T-helper 1 cell treated with Interleukin-12 subunit alpha and Interleukin-12 subunit beta and Interleukin-4 antibody, amounts not matched to agents 30 μg/mL and 1 μg/mL, for 36 hours (primary cell): ENCODE measurements around the gene LRRC43.

ENCODE experiments used
- H3K27ac Mint-ChIP-seq: one replicate; pipeline ENCODE4 v1.8.0; 2021; ENCODE audit warnings: mild to moderate bottlenecking, mixed read lengths
- H3K27me3 Mint-ChIP-seq: one replicate; pipeline ENCODE4 v1.8.0; 2021; ENCODE audit warnings: low read depth, mixed read lengths
- H3K36me3 Mint-ChIP-seq: one replicate; pipeline ENCODE4 v1.8.0; 2021; ENCODE audit warnings: low read depth, mixed read lengths
- H3K4me1 Mint-ChIP-seq: one replicate; pipeline ENCODE4 v1.8.0; 2021; ENCODE audit warnings: low read depth, mixed read lengths
- H3K4me3 Mint-ChIP-seq: one replicate; pipeline ENCODE4 v1.8.0; 2021; ENCODE audit warnings: mild to moderate bottlenecking, moderate library complexity, mixed read lengths
- H3K9me3 Mint-ChIP-seq: one replicate; pipeline ENCODE4 v1.8.0; 2021; ENCODE audit warnings: mixed read lengths

LRRC43 gene

GRCh38 chr12:122182887-122183587 is at the start of gene LRRC43:
Gene LRRC43, plus strand, starts transcription at chr12:122183123. Its CDS starts 22 bp downstream, at chr12:122183145.
- Mint-ChIP-seq H3K4me3 (peak within 1 kb of the TSS; percentile 77), H3K27me3 (peaks cover 31% of the 10 kb centered on the region), H3K9me3 (no peaks in the 10 kb centered on the region), H3K27ac (no peak within 1 kb of the TSS), H3K36me3 (no peaks in the 10 kb centered on the region), H3K4me1 (peaks cover 7% of the 10 kb centered on the region)

- no peaks in the 10 kb centered on the region for H3K9me3 Mint-ChIP-seq
- no peaks in the 10 kb centered on the region for H3K27me3 Mint-ChIP-seq
- no peaks in the 10 kb centered on the region for H3K4me1 Mint-ChIP-seq
- H3K4me3 Mint-ChIP-seq, result no peak overlapping the region
- H3K36me3 Mint-ChIP-seq, result peaks cover 15% of the 10 kb centered on the region
- no peak overlapping the region for H3K27ac Mint-ChIP-seq
Measured at GRCh38 chr12:122133192-122133950, 49.6 kb upstream of the LRRC43 start.

- Mint-ChIP-seq H3K36me3 (peaks cover 13% of the 10 kb centered on the region), H3K27me3 (no peaks in the 10 kb centered on the region), H3K4me1 (no peaks in the 10 kb centered on the region), H3K4me3 (no peak overlapping the region), H3K27ac (no peak overlapping the region), H3K9me3 (no peaks in the 10 kb centered on the region)
Measured at GRCh38 chr12:122135437-122136031, 47.4 kb upstream of the LRRC43 start.

GRCh38 chr12:122137229-122137628 is 45.7 kb upstream of the LRRC43 start:
- H3K36me3 Mint-ChIP-seq, result peaks cover 9% of the 10 kb centered on the region

GRCh38 chr12:122137681-122138080 is 45.2 kb upstream of the LRRC43 start:
- Mint-ChIP-seq H3K4me1 (no peaks in the 10 kb centered on the region), H3K27ac (no peak overlapping the region), H3K36me3 (peaks cover 10% of the 10 kb centered on the region), H3K27me3 (no peaks in the 10 kb centered on the region), H3K9me3 (no peaks in the 10 kb centered on the region), H3K4me3 (no peak overlapping the region)

More at GRCh38 chr12:122137229-122137628, 45.7 kb upstream of the LRRC43 start:
- H3K27ac Mint-ChIP-seq, result no peak overlapping the region
- H3K9me3 Mint-ChIP-seq, result no peaks in the 10 kb centered on the region
- H3K4me3 Mint-ChIP-seq, result no peak overlapping the region
- no peaks in the 10 kb centered on the region for H3K4me1 Mint-ChIP-seq
- no peaks in the 10 kb centered on the region for H3K27me3 Mint-ChIP-seq

GRCh38 chr12:122138181-122138580 is 44.7 kb upstream of the LRRC43 start:
- no peak overlapping the region for H3K27ac Mint-ChIP-seq
- H3K4me1 Mint-ChIP-seq, result no peaks in the 10 kb centered on the region
- no peaks in the 10 kb centered on the region for H3K9me3 Mint-ChIP-seq
- H3K36me3 Mint-ChIP-seq, result peaks cover 10% of the 10 kb centered on the region
- H3K27me3 Mint-ChIP-seq, result no peaks in the 10 kb centered on the region
- H3K4me3 Mint-ChIP-seq, result no peak overlapping the region

- no peaks in the 10 kb centered on the region for H3K4me1 Mint-ChIP-seq
- no peak overlapping the region for H3K4me3 Mint-ChIP-seq
- H3K27ac Mint-ChIP-seq, result no peak overlapping the region
- H3K36me3 Mint-ChIP-seq, result peaks cover 11% of the 10 kb centered on the region
- no peaks in the 10 kb centered on the region for H3K9me3 Mint-ChIP-seq
- no peaks in the 10 kb centered on the region for H3K27me3 Mint-ChIP-seq
Measured at GRCh38 chr12:122138616-122139015, 44.3 kb upstream of the LRRC43 start.

- H3K9me3 Mint-ChIP-seq, result no peaks in the 10 kb centered on the region
- peaks cover 8% of the 10 kb centered on the region for H3K36me3 Mint-ChIP-seq
- no peaks in the 10 kb centered on the region for H3K27me3 Mint-ChIP-seq
- H3K4me1 Mint-ChIP-seq, result no peaks in the 10 kb centered on the region
- H3K27ac Mint-ChIP-seq, result no peak overlapping the region
- H3K4me3 Mint-ChIP-seq, result no peak overlapping the region
Measured at GRCh38 chr12:122139266-122139665, 43.7 kb upstream of the LRRC43 start.

- H3K27ac Mint-ChIP-seq, result no peak overlapping the region
- no peaks in the 10 kb centered on the region for H3K27me3 Mint-ChIP-seq
- H3K36me3 Mint-ChIP-seq, result peaks cover 8% of the 10 kb centered on the region
- no peaks in the 10 kb centered on the region for H3K9me3 Mint-ChIP-seq
- no peaks in the 10 kb centered on the region for H3K4me1 Mint-ChIP-seq
- H3K4me3 Mint-ChIP-seq, result no peak overlapping the region
Measured at GRCh38 chr12:122139941-122140340, 43.0 kb upstream of the LRRC43 start.

GRCh38 chr12:122140467-122141257 is 42.3 kb upstream of the LRRC43 start:
- no peaks in the 10 kb centered on the region for H3K9me3 Mint-ChIP-seq

GRCh38 chr12:122141911-122142725 is 40.8 kb upstream of the LRRC43 start:
- Mint-ChIP-seq H3K27ac (no peak overlapping the region), H3K4me3 (no peak overlapping the region), H3K27me3 (no peaks in the 10 kb centered on the region), H3K4me1 (no peaks in the 10 kb centered on the region), H3K36me3 (peaks cover 6% of the 10 kb centered on the region), H3K9me3 (no peaks in the 10 kb centered on the region)

More at GRCh38 chr12:122140467-122141257, 42.3 kb upstream of the LRRC43 start:
- no peak overlapping the region for H3K4me3 Mint-ChIP-seq
- H3K4me1 Mint-ChIP-seq, result no peaks in the 10 kb centered on the region
- H3K27ac Mint-ChIP-seq, result no peak overlapping the region
- H3K27me3 Mint-ChIP-seq, result no peaks in the 10 kb centered on the region
- H3K36me3 Mint-ChIP-seq, result peaks cover 8% of the 10 kb centered on the region

- no peaks in the 10 kb centered on the region for H3K27me3 Mint-ChIP-seq
- no peaks in the 10 kb centered on the region for H3K4me1 Mint-ChIP-seq
- peaks cover 6% of the 10 kb centered on the region for H3K36me3 Mint-ChIP-seq
- no peaks in the 10 kb centered on the region for H3K9me3 Mint-ChIP-seq
- H3K27ac Mint-ChIP-seq, result no peak overlapping the region
- no peak overlapping the region for H3K4me3 Mint-ChIP-seq
Measured at GRCh38 chr12:122142857-122143256, 40.1 kb upstream of the LRRC43 start.

- H3K36me3 Mint-ChIP-seq, result peaks cover 4% of the 10 kb centered on the region
- no peaks in the 10 kb centered on the region for H3K9me3 Mint-ChIP-seq
- H3K27me3 Mint-ChIP-seq, result no peaks in the 10 kb centered on the region
- no peak overlapping the region for H3K27ac Mint-ChIP-seq
- H3K4me1 Mint-ChIP-seq, result no peaks in the 10 kb centered on the region
- H3K4me3 Mint-ChIP-seq, result no peak overlapping the region
Measured at GRCh38 chr12:122144885-122145284, 38.0 kb upstream of the LRRC43 start.
